Measurements from ENCODE around the gene SMTN.

SMTN gene

DNA sequence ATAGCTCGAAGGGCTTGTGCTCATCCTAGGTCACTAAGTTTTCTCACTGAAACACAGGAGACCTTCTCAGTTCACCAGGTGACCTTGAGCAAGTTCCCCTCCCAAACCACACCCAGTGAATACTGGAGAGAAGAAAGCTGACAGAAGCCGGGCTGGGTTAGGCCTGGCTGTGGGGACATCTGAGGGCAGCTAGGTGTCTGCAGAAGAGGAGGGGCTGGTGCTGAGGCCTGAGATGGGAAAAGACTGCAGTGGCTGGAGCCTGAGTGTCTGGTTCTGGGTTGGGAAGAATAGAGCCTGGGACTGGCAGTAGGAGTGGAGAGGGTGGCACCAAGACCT lies 41.0 kb downstream of the SMTN start:
- Histone ChIP-seq H3K9me3 (ENCODE audit: control insufficient read depth, low read length) (no peaks in the 10 kb centered on the region), H3K9ac (ENCODE audit: low read length) (peak overlapping the region; percentile 85), H3K4me1 (ENCODE audit: control insufficient read depth, insufficient read depth, low read length) (peaks cover 20% of the 10 kb centered on the region), H3K36me3 (ENCODE audit: control insufficient read depth, insufficient read depth, low read length) (no peaks in the 10 kb centered on the region), H3K4me3 (ENCODE audit: low read length) (no peak overlapping the region), H3K27me3 (ENCODE audit: control insufficient read depth, insufficient read depth, low read length) (no peaks in the 10 kb centered on the region)

DNA sequence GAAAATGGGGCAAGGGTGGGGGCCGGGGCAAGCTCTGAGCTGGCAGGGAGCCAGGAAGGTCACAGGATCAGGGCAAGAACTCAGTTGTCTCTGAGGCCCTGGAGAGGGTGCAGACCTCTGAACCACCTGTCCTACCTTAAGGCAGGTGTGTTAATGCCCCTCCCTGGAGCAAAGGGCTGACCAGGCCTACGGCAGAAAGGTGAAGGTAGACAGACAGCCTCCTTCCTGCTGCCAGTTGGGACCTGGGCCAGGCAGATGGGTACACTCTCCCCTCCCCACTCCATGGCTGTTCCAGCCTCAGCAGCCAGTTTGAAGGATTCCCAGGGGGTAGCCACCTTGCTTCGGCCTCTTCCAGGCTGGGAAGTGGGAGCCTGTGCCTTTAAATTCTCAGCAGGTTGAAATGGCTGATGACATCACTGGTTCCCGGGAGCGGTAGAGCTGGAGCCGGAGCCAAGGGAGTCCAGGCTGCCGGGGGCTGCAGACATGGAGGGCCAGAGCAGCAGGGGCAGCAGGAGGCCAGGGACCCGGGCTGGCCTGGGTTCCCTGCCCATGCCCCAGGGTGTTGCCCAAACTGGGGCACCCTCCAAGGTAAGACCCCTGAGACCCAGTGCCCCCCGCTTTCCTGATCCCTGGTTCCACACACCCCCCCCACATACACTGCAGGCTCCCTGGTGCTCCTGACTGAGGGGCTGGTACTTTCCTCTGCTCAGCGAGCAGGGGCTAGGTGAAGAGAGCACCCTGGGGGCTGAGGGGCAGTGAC lies 41.6 kb downstream of the SMTN start, which contains the start of gene INPP5J:
Gene INPP5J, plus strand, starts transcription at position 435 of the 760 bp plus-strand sequence. Its CDS starts 49 bp downstream, at position 484.
- Histone ChIP-seq H3K36me3 (ENCODE audit: control insufficient read depth, insufficient read depth, low read length) (no peaks in the 10 kb centered on the region), H3K4me1 (ENCODE audit: control insufficient read depth, insufficient read depth, low read length) (peaks cover 20% of the 10 kb centered on the region), H3K9me3 (ENCODE audit: control insufficient read depth, low read length) (no peaks in the 10 kb centered on the region), H3K9ac (ENCODE audit: low read length) (peak within 1 kb of the TSS; percentile 85), H3K4me3 (ENCODE audit: low read length) (peak within 1 kb of the TSS; percentile 73), H3K27me3 (ENCODE audit: control insufficient read depth, insufficient read depth, low read length) (no peaks in the 10 kb centered on the region)

DNA sequence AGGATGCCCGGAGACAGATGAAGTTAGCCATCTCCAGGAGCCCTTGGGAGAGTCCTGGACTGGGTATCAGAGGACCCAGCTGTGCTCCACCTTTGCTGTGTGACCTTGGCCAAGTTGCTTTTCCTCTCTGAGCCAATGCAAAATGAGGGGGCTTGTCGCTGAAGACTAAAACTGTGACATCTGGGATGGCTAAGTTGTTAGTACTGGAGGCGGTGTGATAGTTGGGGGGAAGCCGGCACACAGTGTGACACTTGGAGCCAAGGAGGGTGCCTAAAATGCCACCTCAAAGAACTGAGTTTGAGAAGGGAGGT lies 42.1 kb downstream of the SMTN start:
- H3K9ac ChIP-seq (ENCODE audit: low read length): peak overlapping the region; percentile 85
- no peaks in the 10 kb centered on the region for H3K27me3 ChIP-seq (ENCODE audit: control insufficient read depth, insufficient read depth, low read length)
- H3K4me3 ChIP-seq (ENCODE audit: low read length): peak overlapping the region; percentile 73
- no peaks in the 10 kb centered on the region for H3K36me3 ChIP-seq (ENCODE audit: control insufficient read depth, insufficient read depth, low read length)
- peaks cover 20% of the 10 kb centered on the region for H3K4me1 ChIP-seq (ENCODE audit: control insufficient read depth, insufficient read depth, low read length)
- H3K9me3 ChIP-seq (ENCODE audit: control insufficient read depth, low read length): no peaks in the 10 kb centered on the region

DNA sequence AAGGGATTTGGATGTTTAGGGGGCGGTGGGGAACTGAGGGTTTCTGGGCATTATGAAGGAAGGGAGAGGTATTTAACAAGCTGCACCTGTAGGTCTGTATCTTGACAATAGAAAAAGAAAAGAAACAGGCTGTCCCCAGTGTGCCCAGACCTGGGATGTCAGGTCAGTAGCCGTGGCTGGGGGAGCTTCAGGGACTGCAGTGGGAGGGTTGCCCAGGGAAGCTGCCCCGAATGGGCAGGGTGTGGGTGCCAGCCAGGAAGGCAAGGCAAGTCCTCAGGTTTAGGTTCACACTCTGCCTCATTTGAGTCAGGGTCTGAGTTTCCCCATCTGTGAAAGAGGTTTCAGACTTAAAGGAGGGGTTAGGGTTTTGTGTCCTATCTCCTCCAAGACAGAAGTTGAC lies 43.2 kb downstream of the SMTN start:
- H3K27me3 ChIP-seq (ENCODE audit: control insufficient read depth, insufficient read depth, low read length): no peaks in the 10 kb centered on the region
- H3K9ac ChIP-seq (ENCODE audit: low read length): no peak overlapping the region
- no peaks in the 10 kb centered on the region for H3K36me3 ChIP-seq (ENCODE audit: control insufficient read depth, insufficient read depth, low read length)
- H3K4me3 ChIP-seq (ENCODE audit: low read length): no peak overlapping the region
- H3K4me1 ChIP-seq (ENCODE audit: control insufficient read depth, insufficient read depth, low read length): peaks cover 20% of the 10 kb centered on the region
- H3K9me3 ChIP-seq (ENCODE audit: control insufficient read depth, low read length): no peaks in the 10 kb centered on the region

GRCh38 chr22:31124811-31125465 lies 43.8 kb downstream of the SMTN start:
- Histone ChIP-seq H3K27me3 (ENCODE audit: control insufficient read depth, insufficient read depth, low read length) (no peaks in the 10 kb centered on the region), H3K36me3 (ENCODE audit: control insufficient read depth, insufficient read depth, low read length) (no peaks in the 10 kb centered on the region), H3K9me3 (ENCODE audit: control insufficient read depth, low read length) (no peaks in the 10 kb centered on the region), H3K4me1 (ENCODE audit: control insufficient read depth, insufficient read depth, low read length) (peaks cover 20% of the 10 kb centered on the region), H3K4me3 (ENCODE audit: low read length) (no peak overlapping the region), H3K9ac (ENCODE audit: low read length) (no peak overlapping the region)

- no peak overlapping the region for H3K9ac ChIP-seq (ENCODE audit: low read length)
- no peaks in the 10 kb centered on the region for H3K27me3 ChIP-seq (ENCODE audit: control insufficient read depth, insufficient read depth, low read length)
- H3K36me3 ChIP-seq (ENCODE audit: control insufficient read depth, insufficient read depth, low read length): no peaks in the 10 kb centered on the region
- no peak overlapping the region for H3K4me3 ChIP-seq (ENCODE audit: low read length)
- peaks cover 20% of the 10 kb centered on the region for H3K4me1 ChIP-seq (ENCODE audit: control insufficient read depth, insufficient read depth, low read length)
- no peaks in the 10 kb centered on the region for H3K9me3 ChIP-seq (ENCODE audit: control insufficient read depth, low read length)
Observed at GRCh38 chr22:31125521-31126117, 44.5 kb downstream of the SMTN start.

DNA sequence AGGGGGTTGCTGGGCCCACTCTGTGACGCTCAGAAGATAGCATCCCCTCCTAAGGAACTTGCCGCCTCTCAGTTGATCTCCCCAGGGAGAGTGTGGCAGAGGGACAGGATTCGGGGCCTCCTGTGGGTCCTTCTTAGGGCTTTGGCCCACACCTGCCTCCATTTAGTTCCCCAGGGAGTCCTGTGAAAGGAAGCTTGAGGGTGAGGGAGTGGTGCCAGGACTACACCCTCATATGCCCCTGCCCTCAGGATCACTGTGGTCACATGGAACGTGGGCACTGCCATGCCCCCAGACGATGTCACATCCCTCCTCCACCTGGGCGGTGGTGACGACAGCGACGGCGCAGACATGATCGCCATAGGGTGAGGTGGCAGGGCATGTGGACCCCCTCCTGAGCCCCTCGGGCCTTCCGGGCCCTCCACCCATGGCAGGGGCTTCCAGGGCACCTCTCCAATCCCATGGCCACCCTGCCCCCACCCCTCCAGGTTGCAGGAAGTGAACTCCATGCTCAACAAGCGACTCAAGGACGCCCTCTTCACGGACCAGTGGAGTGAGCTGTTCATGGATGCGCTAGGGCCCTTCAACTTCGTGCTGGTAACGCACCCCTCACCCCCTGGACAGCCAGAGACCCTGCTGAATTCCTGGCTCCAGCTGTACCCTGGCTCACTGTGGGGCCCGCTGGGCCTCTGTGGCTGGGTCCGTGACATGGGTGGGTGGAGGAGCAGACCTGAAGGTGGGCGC lies 45.2 kb downstream of the SMTN start:
- no peak overlapping the region for H3K4me3 ChIP-seq (ENCODE audit: low read length)
- peaks cover 23% of the 10 kb centered on the region for H3K4me1 ChIP-seq (ENCODE audit: control insufficient read depth, insufficient read depth, low read length)
- no peaks in the 10 kb centered on the region for H3K36me3 ChIP-seq (ENCODE audit: control insufficient read depth, insufficient read depth, low read length)
- no peaks in the 10 kb centered on the region for H3K9me3 ChIP-seq (ENCODE audit: control insufficient read depth, low read length)
- H3K9ac ChIP-seq (ENCODE audit: low read length): no peak overlapping the region
- no peaks in the 10 kb centered on the region for H3K27me3 ChIP-seq (ENCODE audit: control insufficient read depth, insufficient read depth, low read length)

DNA sequence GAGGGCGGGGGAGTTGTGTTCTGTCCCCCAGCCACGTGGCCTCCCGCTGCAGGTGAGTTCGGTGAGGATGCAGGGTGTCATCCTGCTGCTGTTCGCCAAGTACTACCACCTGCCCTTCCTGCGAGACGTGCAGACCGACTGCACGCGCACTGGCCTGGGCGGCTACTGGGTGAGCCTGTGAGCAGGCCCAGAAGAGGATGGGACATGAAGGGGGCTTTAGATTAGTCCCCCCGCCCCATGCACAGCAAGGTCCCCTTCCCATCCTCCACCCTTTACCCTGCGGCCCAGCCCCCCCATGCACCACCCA lies 45.7 kb downstream of the SMTN start:
- no peak overlapping the region for H3K4me3 ChIP-seq (ENCODE audit: low read length)
- no peaks in the 10 kb centered on the region for H3K27me3 ChIP-seq (ENCODE audit: control insufficient read depth, insufficient read depth, low read length)
- no peak overlapping the region for H3K9ac ChIP-seq (ENCODE audit: low read length)
- no peaks in the 10 kb centered on the region for H3K36me3 ChIP-seq (ENCODE audit: control insufficient read depth, insufficient read depth, low read length)
- H3K9me3 ChIP-seq (ENCODE audit: control insufficient read depth, low read length): no peaks in the 10 kb centered on the region
- peaks cover 27% of the 10 kb centered on the region for H3K4me1 ChIP-seq (ENCODE audit: control insufficient read depth, insufficient read depth, low read length)

- H3K9me3 ChIP-seq (ENCODE audit: control insufficient read depth, low read length): no peaks in the 10 kb centered on the region
- no peaks in the 10 kb centered on the region for H3K36me3 ChIP-seq (ENCODE audit: control insufficient read depth, insufficient read depth, low read length)
- H3K4me1 ChIP-seq (ENCODE audit: control insufficient read depth, insufficient read depth, low read length): peaks cover 24% of the 10 kb centered on the region
- no peak overlapping the region for H3K9ac ChIP-seq (ENCODE audit: low read length)
- no peaks in the 10 kb centered on the region for H3K27me3 ChIP-seq (ENCODE audit: control insufficient read depth, insufficient read depth, low read length)
- H3K4me3 ChIP-seq (ENCODE audit: low read length): no peak overlapping the region
Observed at GRCh38 chr22:31127181-31127772, 46.2 kb downstream of the SMTN start.

GRCh38 chr22:31128156-31128555 lies 47.0 kb downstream of the SMTN start:
- peaks cover 17% of the 10 kb centered on the region for H3K4me1 ChIP-seq (ENCODE audit: control insufficient read depth, insufficient read depth, low read length)
- no peaks in the 10 kb centered on the region for H3K36me3 ChIP-seq (ENCODE audit: control insufficient read depth, insufficient read depth, low read length)
- no peaks in the 10 kb centered on the region for H3K27me3 ChIP-seq (ENCODE audit: control insufficient read depth, insufficient read depth, low read length)
- no peaks in the 10 kb centered on the region for H3K9me3 ChIP-seq (ENCODE audit: control insufficient read depth, low read length)
- H3K9ac ChIP-seq (ENCODE audit: low read length): no peak overlapping the region
- H3K4me3 ChIP-seq (ENCODE audit: low read length): no peak overlapping the region

- no peak overlapping the region for H3K4me3 ChIP-seq (ENCODE audit: low read length)
Observed at GRCh38 chr22:31130873-31131272, 49.8 kb downstream of the SMTN start.

DNA sequence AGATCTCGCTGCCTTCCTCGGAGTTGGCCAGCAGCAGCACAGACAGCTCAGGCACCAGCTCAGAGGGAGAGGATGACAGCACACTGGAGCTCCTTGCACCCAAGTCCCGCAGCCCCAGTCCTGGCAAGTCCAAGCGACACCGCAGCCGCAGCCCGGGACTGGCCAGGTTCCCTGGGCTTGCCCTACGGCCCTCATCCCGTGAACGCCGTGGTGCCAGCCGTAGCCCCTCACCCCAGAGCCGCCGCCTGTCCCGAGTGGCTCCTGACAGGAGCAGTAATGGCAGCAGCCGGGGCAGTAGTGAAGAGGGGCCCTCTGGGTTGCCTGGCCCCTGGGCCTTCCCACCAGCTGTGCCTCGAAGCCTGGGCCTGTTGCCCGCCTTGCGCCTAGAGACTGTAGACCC lies 52.8 kb downstream of the SMTN start:
- no peaks in the 10 kb centered on the region for H3K27me3 ChIP-seq (ENCODE audit: control insufficient read depth, insufficient read depth, low read length)
- no peaks in the 10 kb centered on the region for H3K9me3 ChIP-seq (ENCODE audit: control insufficient read depth, low read length)
- no peak overlapping the region for H3K4me3 ChIP-seq (ENCODE audit: low read length)
- H3K4me1 ChIP-seq (ENCODE audit: control insufficient read depth, insufficient read depth, low read length): peaks cover 11% of the 10 kb centered on the region
- H3K9ac ChIP-seq (ENCODE audit: low read length): no peak overlapping the region
- H3K36me3 ChIP-seq (ENCODE audit: control insufficient read depth, insufficient read depth, low read length): no peaks in the 10 kb centered on the region

More at GRCh38 chr22:31130873-31131272, 49.8 kb downstream of the SMTN start:
- Histone ChIP-seq H3K9ac (ENCODE audit: low read length) (no peak overlapping the region), H3K4me1 (ENCODE audit: control insufficient read depth, insufficient read depth, low read length) (peaks cover 9% of the 10 kb centered on the region), H3K36me3 (ENCODE audit: control insufficient read depth, insufficient read depth, low read length) (no peaks in the 10 kb centered on the region), H3K9me3 (ENCODE audit: control insufficient read depth, low read length) (no peaks in the 10 kb centered on the region), H3K27me3 (ENCODE audit: control insufficient read depth, insufficient read depth, low read length) (no peaks in the 10 kb centered on the region)
